OCI-LY3 (cell line): ENCODE data around the gene OPN3.

Source experiments
- CTCF ChIP-seq: fragments of 200-600, 300-600 bp; sonication (generic); IDR thresholded peaks from 2 replicates; pipeline ENCODE4 v1.5.1; 2014; ENCODE audit warnings: antibody characterized with exemption, low read length, low read depth
- EZH2phosphoT487 ChIP-seq: fragments of 200-600 bp; shearing (Covaris generic); IDR thresholded peaks from 2 replicates; pipeline ENCODE4 v1.6.1; 2018; ENCODE audit warnings: antibody characterized with exemption, mixed run types, low read depth

- TF ChIP-seq CTCF: no peak
- no peak for TF ChIP-seq EZH2phosphoT487
Measured at GRCh38 chr1:241550318-241550717, 89.9 kb downstream of the OPN3 start.
